ENCODE results near the gene NFX1. TPM values are rescaled to one million over a fixed set of nuclear protein-coding genes. Genes with fewer than 3 reads are reported as not detected.
A peak's percentile ranks its signal among the peaks of the same experiment; 100 is the strongest.
"Not testable (repeated sequence)": the region's sequence is repeated elsewhere in the genome, so short reads cannot be mapped to it uniquely, and the experiment has no call there.

The NFX1 gene
- total RNA-seq, 1 donor from 2014 or later: 15.1 TPM

GRCh38 chr9:33364127-33364526 lies 73.8 kb downstream of the NFX1 start:
- Histone ChIP-seq H3K4me3 (ENCODE audit: low read length in 3 of 3) (no peak overlapping the region), H3K9ac (ENCODE audit: low read depth in 1 of 3, low read length in 3 of 3) (no peak overlapping the region), H3K27ac (ENCODE audit: low read depth, low read length) (no peak overlapping the region), H3K36me3 (ENCODE audit: control insufficient read depth in 3 of 3, insufficient read depth in 3 of 3, low read length in 3 of 3) (peaks cover 31 to 48% (median 38%) of the 10 kb centered on the region in 3 donors), H3K4me1 (ENCODE audit: control insufficient read depth in 3 of 3, insufficient read depth in 3 of 3, low read length in 3 of 3) (no peaks in the 10 kb centered on the region), H3K27me3 (ENCODE audit: control insufficient read depth in 3 of 3, insufficient read depth in 3 of 3, low read length in 3 of 3) (no peaks in the 10 kb centered on the region), H3K9me3 (ENCODE audit: control insufficient read depth in 3 of 3, low read length in 3 of 3) (no peaks in the 10 kb centered on the region)

DNA sequence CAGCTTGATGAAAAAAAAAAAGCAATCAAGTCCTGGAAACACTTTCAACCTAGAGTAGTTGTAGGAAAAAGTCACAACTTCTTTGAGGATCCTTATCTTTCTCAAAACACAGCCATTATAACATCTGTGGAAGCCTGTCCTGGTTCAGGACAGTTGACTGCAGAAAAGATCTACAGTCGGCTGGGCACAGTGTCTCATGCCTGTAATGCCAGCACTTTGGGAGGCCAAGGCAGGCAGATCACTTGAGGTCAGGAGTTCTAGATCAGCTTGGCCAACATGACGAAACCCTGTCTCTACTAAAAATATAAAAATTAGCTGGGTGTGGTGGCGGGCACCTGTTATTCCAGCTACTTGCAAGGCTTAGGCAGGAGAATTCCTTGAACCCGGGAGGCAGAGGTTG lies 74.5 kb downstream of the NFX1 start:
- H3K27ac ChIP-seq (ENCODE audit: low read depth, low read length); H3K9ac ChIP-seq (ENCODE audit: low read depth in 1 of 3, low read length in 3 of 3); H3K4me1 ChIP-seq (ENCODE audit: control insufficient read depth in 3 of 3, insufficient read depth in 3 of 3, low read length in 3 of 3); H3K9me3 ChIP-seq (ENCODE audit: control insufficient read depth in 3 of 3, low read length in 3 of 3); H3K4me3 ChIP-seq (ENCODE audit: low read length in 3 of 3); H3K27me3 ChIP-seq (ENCODE audit: control insufficient read depth in 3 of 3, insufficient read depth in 3 of 3, low read length in 3 of 3): not testable (repeated sequence)
- peaks cover 33 to 53% (median 39%) of the 10 kb centered on the region in 3 donors for H3K36me3 ChIP-seq (ENCODE audit: control insufficient read depth in 3 of 3, insufficient read depth in 3 of 3, low read length in 3 of 3)

DNA sequence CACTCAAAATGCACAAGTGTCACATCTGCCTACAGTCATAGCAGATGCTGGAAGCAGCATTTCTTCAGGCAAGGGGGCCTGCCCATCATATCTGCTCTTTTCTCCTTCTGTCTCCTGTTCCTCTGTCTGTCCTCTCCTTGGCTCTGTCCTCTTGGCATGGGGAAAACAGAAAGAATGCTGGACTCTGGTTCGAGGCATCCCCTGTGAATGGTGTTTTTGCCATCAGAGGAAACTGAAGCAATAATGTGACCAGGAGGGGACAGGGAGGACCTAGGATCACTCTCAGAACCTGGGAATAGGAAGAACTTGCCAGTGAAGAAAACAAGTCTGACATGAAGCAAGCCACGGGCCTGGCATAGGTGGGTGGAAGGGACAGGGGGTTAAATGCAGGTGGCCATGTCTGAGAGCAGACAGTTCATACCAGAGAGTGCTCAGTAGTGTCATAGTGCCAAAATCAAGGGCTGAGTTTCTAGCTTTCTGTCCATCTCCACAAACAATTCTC lies 76.7 kb downstream of the NFX1 start:
- Histone ChIP-seq H3K9me3 (ENCODE audit: control insufficient read depth in 3 of 3, low read length in 3 of 3) (no peaks in the 10 kb centered on the region), H3K27me3 (ENCODE audit: control insufficient read depth in 3 of 3, insufficient read depth in 3 of 3, low read length in 3 of 3) (no peaks in the 10 kb centered on the region), H3K36me3 (ENCODE audit: control insufficient read depth in 3 of 3, insufficient read depth in 3 of 3, low read length in 3 of 3) (peaks cover 53 to 74% (median 58%) of the 10 kb centered on the region in 3 donors), H3K27ac (ENCODE audit: low read depth, low read length) (no peak overlapping the region), H3K4me1 (ENCODE audit: control insufficient read depth in 3 of 3, insufficient read depth in 3 of 3, low read length in 3 of 3) (no peaks in the 10 kb centered on the region), H3K9ac (ENCODE audit: low read depth in 1 of 3, low read length in 3 of 3) (no peak overlapping the region), H3K4me3 (ENCODE audit: low read length in 3 of 3) (no peak overlapping the region)

- Histone ChIP-seq H3K4me3 (ENCODE audit: low read length in 3 of 3) (no peak overlapping the region), H3K9me3 (ENCODE audit: control insufficient read depth in 3 of 3, low read length in 3 of 3) (no peaks in the 10 kb centered on the region), H3K4me1 (ENCODE audit: control insufficient read depth in 3 of 3, insufficient read depth in 3 of 3, low read length in 3 of 3) (peaks cover 5 to 15% (median 14%) of the 10 kb centered on the region in 3 donors), H3K27ac (ENCODE audit: low read depth, low read length) (no peak overlapping the region), H3K9ac (ENCODE audit: low read depth in 1 of 3, low read length in 3 of 3) (no peak overlapping the region), H3K36me3 (ENCODE audit: control insufficient read depth in 3 of 3, insufficient read depth in 3 of 3, low read length in 3 of 3) (peaks cover 31 to 40% (median 32%) of the 10 kb centered on the region in 3 donors), H3K27me3 (ENCODE audit: control insufficient read depth in 3 of 3, insufficient read depth in 3 of 3, low read length in 3 of 3) (no peaks in the 10 kb centered on the region)
These were observed 82.6 kb downstream of the NFX1 start for GRCh38 chr9:33372900-33373299.

- peaks cover 26 to 32% (median 26%) of the 10 kb centered on the region in 3 donors for H3K36me3 ChIP-seq (ENCODE audit: control insufficient read depth in 3 of 3, insufficient read depth in 3 of 3, low read length in 3 of 3)
- H3K27ac ChIP-seq (ENCODE audit: low read depth, low read length): no peak overlapping the region
- H3K4me1 ChIP-seq (ENCODE audit: control insufficient read depth in 3 of 3, insufficient read depth in 3 of 3, low read length in 3 of 3): peaks cover 5 to 15% (median 14%) of the 10 kb centered on the region in 3 donors
- H3K27me3 ChIP-seq (ENCODE audit: control insufficient read depth in 3 of 3, insufficient read depth in 3 of 3, low read length in 3 of 3): no peaks in the 10 kb centered on the region
- no peaks in the 10 kb centered on the region for H3K9me3 ChIP-seq (ENCODE audit: control insufficient read depth in 3 of 3, low read length in 3 of 3)
- H3K9ac ChIP-seq (ENCODE audit: low read depth in 1 of 3, low read length in 3 of 3): peak overlapping the region in 1 of 3 donors; percentile 3
- H3K4me3 ChIP-seq (ENCODE audit: low read length in 3 of 3): no peak overlapping the region
These were observed 83.9 kb downstream of the NFX1 start for GRCh38 chr9:33374190-33374589.

- Histone ChIP-seq H3K9me3 (ENCODE audit: control insufficient read depth in 3 of 3, low read length in 3 of 3) (no peaks in the 10 kb centered on the region), H3K27ac (ENCODE audit: low read depth, low read length) (no peak overlapping the region), H3K9ac (ENCODE audit: low read depth in 1 of 3, low read length in 3 of 3) (peak overlapping the region in 2 of 3 donors; percentile 3 to 40), H3K4me3 (ENCODE audit: low read length in 3 of 3) (peak overlapping the region in 2 of 3 donors; percentile 24 to 49), H3K27me3 (ENCODE audit: control insufficient read depth in 3 of 3, insufficient read depth in 3 of 3, low read length in 3 of 3) (no peaks in the 10 kb centered on the region), H3K4me1 (ENCODE audit: control insufficient read depth in 3 of 3, insufficient read depth in 3 of 3, low read length in 3 of 3) (peaks cover 5 to 20% (median 18%) of the 10 kb centered on the region in 3 donors), H3K36me3 (ENCODE audit: control insufficient read depth in 3 of 3, insufficient read depth in 3 of 3, low read length in 3 of 3) (peaks cover 25 to 27% (median 26%) of the 10 kb centered on the region in 3 donors)
These were observed 84.4 kb downstream of the NFX1 start for GRCh38 chr9:33374634-33375237.

GRCh38 chr9:33375238-33375840 lies 85.0 kb downstream of the NFX1 start:
- Histone ChIP-seq H3K4me1 (ENCODE audit: control insufficient read depth in 3 of 3, insufficient read depth in 3 of 3, low read length in 3 of 3) (peaks cover 5 to 26% (median 24%) of the 10 kb centered on the region in 3 donors), H3K36me3 (ENCODE audit: control insufficient read depth in 3 of 3, insufficient read depth in 3 of 3, low read length in 3 of 3) (peaks cover 19 to 21% (median 20%) of the 10 kb centered on the region in 3 donors), H3K9ac (ENCODE audit: low read depth in 1 of 3, low read length in 3 of 3) (peak overlapping the region in 2 of 3 donors; percentile 28 to 40), H3K4me3 (ENCODE audit: low read length in 3 of 3) (peak overlapping the region in 2 of 3 donors; percentile 24 to 49), H3K27ac (ENCODE audit: low read depth, low read length) (peak overlapping the region; percentile 46), H3K9me3 (ENCODE audit: control insufficient read depth in 3 of 3, low read length in 3 of 3) (no peaks in the 10 kb centered on the region), H3K27me3 (ENCODE audit: control insufficient read depth in 3 of 3, insufficient read depth in 3 of 3, low read length in 3 of 3) (no peaks in the 10 kb centered on the region)

DNA sequence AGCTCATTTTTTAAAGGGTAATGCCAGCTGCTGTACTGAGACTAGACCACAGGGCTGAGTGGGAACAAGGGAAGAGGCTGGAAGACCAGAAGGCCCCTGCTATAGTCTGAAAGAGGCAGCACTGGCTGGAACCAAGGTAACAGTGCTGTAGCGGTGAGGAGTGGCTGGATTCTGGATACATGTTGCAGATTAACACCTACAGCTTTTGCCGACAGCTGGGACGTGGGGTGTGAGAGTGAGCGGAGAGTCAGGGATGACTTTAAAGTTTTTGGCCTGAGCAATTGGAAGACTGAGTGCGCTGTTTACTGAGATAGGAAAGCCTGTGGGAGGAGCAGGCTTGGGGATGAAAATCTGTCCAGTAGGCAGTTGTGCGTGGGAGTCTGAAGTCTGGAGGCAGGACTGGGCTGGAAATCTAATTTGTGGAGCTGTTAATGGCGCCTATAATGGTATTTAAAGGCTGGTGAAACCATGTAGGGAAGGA lies 85.6 kb downstream of the NFX1 start:
- Histone ChIP-seq H3K9ac (ENCODE audit: low read depth in 1 of 3, low read length in 3 of 3) (peak overlapping the region in 1 of 3 donors; percentile 54), H3K36me3 (ENCODE audit: control insufficient read depth in 3 of 3, insufficient read depth in 3 of 3, low read length in 3 of 3) (peaks cover 14 to 16% (median 15%) of the 10 kb centered on the region in 3 donors), H3K9me3 (ENCODE audit: control insufficient read depth in 3 of 3, low read length in 3 of 3) (no peaks in the 10 kb centered on the region), H3K4me3 (ENCODE audit: low read length in 3 of 3) (no peak overlapping the region), H3K4me1 (ENCODE audit: control insufficient read depth in 3 of 3, insufficient read depth in 3 of 3, low read length in 3 of 3) (peaks cover 5 to 31% (median 30%) of the 10 kb centered on the region in 3 donors), H3K27me3 (ENCODE audit: control insufficient read depth in 3 of 3, insufficient read depth in 3 of 3, low read length in 3 of 3) (no peaks in the 10 kb centered on the region), H3K27ac (ENCODE audit: low read depth, low read length) (peak overlapping the region; percentile 46)

GRCh38 chr9:33377089-33377715 lies 86.9 kb downstream of the NFX1 start:
- H3K4me1 ChIP-seq (ENCODE audit: control insufficient read depth in 3 of 3, insufficient read depth in 3 of 3, low read length in 3 of 3): peaks cover 5 to 37% (median 31%) of the 10 kb centered on the region in 3 donors
- H3K27ac ChIP-seq (ENCODE audit: low read depth, low read length): no peak overlapping the region
- H3K27me3 ChIP-seq (ENCODE audit: control insufficient read depth in 3 of 3, insufficient read depth in 3 of 3, low read length in 3 of 3): no peaks in the 10 kb centered on the region
- H3K4me3 ChIP-seq (ENCODE audit: low read length in 3 of 3): no peak overlapping the region
- H3K9me3 ChIP-seq (ENCODE audit: control insufficient read depth in 3 of 3, low read length in 3 of 3): no peaks in the 10 kb centered on the region
- H3K9ac ChIP-seq (ENCODE audit: low read depth in 1 of 3, low read length in 3 of 3): no peak overlapping the region
- H3K36me3 ChIP-seq (ENCODE audit: control insufficient read depth in 3 of 3, insufficient read depth in 3 of 3, low read length in 3 of 3): peaks cover 3 to 6% (median 6%) of the 10 kb centered on the region in 3 donors
